DND-41 (cell line): ENCODE data around the gene CABLES2.
A peak's percentile ranks its signal among the peaks of the same experiment; 100 is the strongest.

ENCODE experiments used
- ATAC-seq: fragments of 200-7000 bp; cut with Tn5 transposase; 3 replicates; pipeline ENCODE4 v1.9.1; 2021; ENCODE audit warnings: low read depth; ENCODE audit not compliant: insufficient read depth
- DNase-seq: peaks from one replicate; pipeline ENCODE4 v3.0.0-alpha.2; 2020
- H2AFZ ChIP-seq: 2 replicates; pipeline ENCODE4 v1.6.0; 2012; ENCODE audit warnings: low read depth, low read length
- H3K27ac ChIP-seq: 2 replicates; pipeline ENCODE4 v1.5.1; 2012; ENCODE audit warnings: low read length, inconsistent platforms
- H3K27me3 ChIP-seq: fragments of 200-600 bp; sonication (generic); 2 replicates; pipeline ENCODE4 v1.6.0; 2012; ENCODE audit warnings: low read length, mild to moderate bottlenecking, inconsistent platforms; ENCODE audit not compliant: insufficient read depth, poor library complexity
- H3K36me3 ChIP-seq: 2 replicates; pipeline ENCODE4 v1.5.1; 2012; ENCODE audit warnings: low read length, inconsistent platforms; ENCODE audit not compliant: insufficient read depth
- H3K4me1 ChIP-seq: 2 replicates; pipeline ENCODE4 v1.5.1; 2012; ENCODE audit warnings: mild to moderate bottlenecking, low read length; ENCODE audit not compliant: insufficient read depth
- H3K4me2 ChIP-seq: 2 replicates; pipeline ENCODE4 v1.6.0; 2012; ENCODE audit warnings: mild to moderate bottlenecking, moderate library complexity, low read length, inconsistent platforms; ENCODE audit not compliant: insufficient read depth
- H3K4me3 ChIP-seq, 2 experiments: fragments of 200-600 bp in 1 of 2; shearing (Covaris generic) in 1 of 2; 2 replicates each; pipeline ENCODE4 v1.5.1; 2012 to 2016; ENCODE audit warnings: inconsistent platforms in 2 of 2, low read length in 2 of 2, mild to moderate bottlenecking in 2 of 2, low read depth in 1 of 2, moderate library complexity in 1 of 2
- H3K79me2 ChIP-seq: 2 replicates; pipeline ENCODE4 v1.6.0; 2012; ENCODE audit warnings: low read length, inconsistent platforms; ENCODE audit not compliant: insufficient read depth
- H3K9ac ChIP-seq: 2 replicates; pipeline ENCODE4 v1.6.0; 2012; ENCODE audit warnings: low read depth, mild to moderate bottlenecking, inconsistent platforms, low read length, moderate library complexity
- H3K9me3 ChIP-seq: 2 replicates; pipeline ENCODE4 v1.5.1; 2012; ENCODE audit warnings: low read length, moderate library complexity, mild to moderate bottlenecking, inconsistent platforms; ENCODE audit not compliant: insufficient read depth, severe bottlenecking
- H4K20me1 ChIP-seq: 2 replicates; pipeline ENCODE4 v1.6.0; 2012; ENCODE audit warnings: low read length; ENCODE audit not compliant: insufficient read depth
- EZH2 ChIP-seq: IDR thresholded peaks from 3 replicates; pipeline ENCODE4 v1.6.1; 2012; ENCODE audit warnings: borderline replicate concordance, low read depth, mild to moderate bottlenecking, moderate library complexity, low read length, inconsistent platforms; ENCODE audit not compliant: severe bottlenecking
- TF ChIP-seq, protein P1 (sequence below): IDR thresholded peaks from 2 replicates; pipeline ENCODE4 v1.5.1; 2012; ENCODE audit warnings: borderline replicate concordance, low read length, moderate library complexity, mild to moderate bottlenecking; ENCODE audit not compliant: poor library complexity, severe bottlenecking; ENCODE audit errors: extremely low read depth

CABLES2 gene, protein sequence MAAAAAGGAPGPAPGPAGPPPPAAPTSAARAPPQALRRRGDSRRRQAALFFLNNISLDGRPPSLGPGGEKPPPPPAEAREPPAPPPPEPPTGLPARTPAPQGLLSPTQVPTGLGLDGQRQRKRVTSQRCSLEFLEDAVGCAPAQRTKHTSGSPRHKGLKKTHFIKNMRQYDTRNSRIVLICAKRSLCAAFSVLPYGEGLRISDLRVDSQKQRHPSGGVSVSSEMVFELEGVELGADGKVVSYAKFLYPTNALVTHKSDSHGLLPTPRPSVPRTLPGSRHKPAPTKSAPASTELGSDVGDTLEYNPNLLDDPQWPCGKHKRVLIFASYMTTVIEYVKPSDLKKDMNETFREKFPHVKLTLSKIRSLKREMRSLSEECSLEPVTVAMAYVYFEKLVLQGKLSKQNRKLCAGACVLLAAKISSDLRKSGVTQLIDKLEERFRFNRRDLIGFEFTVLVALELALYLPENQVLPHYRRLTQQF

DNA sequence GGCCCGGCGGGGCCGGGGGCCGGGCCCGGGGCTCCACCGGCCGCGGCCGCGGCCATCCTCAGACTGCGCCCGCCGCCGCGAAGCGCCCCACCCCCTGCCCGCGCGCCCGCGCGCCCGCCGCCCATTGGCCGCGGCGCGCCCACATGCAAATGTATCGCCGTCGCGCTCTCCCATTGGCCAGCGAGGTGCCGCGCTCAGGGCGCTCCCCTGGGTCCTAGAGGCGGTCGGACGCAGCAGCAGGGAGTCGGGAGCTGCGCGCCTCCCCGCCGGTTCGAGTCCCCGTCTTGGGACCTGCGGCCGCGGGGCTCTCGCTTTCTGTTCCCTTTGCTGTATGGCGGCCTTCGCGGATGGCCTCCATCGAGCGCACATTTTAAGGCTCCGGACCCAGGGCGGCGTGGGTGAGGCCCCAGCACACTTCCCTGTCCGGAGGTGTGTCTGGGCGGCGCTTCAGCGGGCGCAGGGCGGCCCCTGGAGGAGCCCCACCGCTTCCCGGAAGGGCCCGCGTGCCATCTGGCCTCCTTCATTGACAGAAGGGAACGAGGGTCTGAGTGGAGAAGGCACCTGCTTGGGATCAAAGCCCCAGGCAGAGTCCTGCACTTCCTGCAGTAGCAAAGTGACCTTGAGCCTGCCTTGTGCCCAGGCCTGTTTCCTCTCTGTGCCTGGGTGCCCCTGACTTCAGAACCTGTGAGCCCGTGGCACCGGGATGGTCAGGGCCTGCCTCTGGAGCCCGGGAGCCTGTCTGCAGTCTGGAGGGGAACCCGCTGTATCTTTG, at the start of gene CABLES2:
Gene CABLES2 (minus strand): TSS at position 65 of the 772 bp plus-strand sequence. CDS start 9 bp downstream, at position 56.
- peaks cover 38% of the 10 kb centered on the region for H3K79me2 ChIP-seq
- peak within 1 kb of the TSS; percentile 83 for H3K27ac ChIP-seq
- peaks cover 49% of the 10 kb centered on the region for H4K20me1 ChIP-seq
- H2AFZ ChIP-seq, result peak within 1 kb of the TSS; percentile 94
- H3K36me3 ChIP-seq, result peaks cover 30% of the 10 kb centered on the region
- no peak for TF ChIP-seq EZH2
- TF ChIP-seq, protein P1, sequence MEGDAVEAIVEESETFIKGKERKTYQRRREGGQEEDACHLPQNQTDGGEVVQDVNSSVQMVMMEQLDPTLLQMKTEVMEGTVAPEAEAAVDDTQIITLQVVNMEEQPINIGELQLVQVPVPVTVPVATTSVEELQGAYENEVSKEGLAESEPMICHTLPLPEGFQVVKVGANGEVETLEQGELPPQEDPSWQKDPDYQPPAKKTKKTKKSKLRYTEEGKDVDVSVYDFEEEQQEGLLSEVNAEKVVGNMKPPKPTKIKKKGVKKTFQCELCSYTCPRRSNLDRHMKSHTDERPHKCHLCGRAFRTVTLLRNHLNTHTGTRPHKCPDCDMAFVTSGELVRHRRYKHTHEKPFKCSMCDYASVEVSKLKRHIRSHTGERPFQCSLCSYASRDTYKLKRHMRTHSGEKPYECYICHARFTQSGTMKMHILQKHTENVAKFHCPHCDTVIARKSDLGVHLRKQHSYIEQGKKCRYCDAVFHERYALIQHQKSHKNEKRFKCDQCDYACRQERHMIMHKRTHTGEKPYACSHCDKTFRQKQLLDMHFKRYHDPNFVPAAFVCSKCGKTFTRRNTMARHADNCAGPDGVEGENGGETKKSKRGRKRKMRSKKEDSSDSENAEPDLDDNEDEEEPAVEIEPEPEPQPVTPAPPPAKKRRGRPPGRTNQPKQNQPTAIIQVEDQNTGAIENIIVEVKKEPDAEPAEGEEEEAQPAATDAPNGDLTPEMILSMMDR, result peak; percentile 31
- ATAC-seq (peak; percentile 93), DNase-seq (peak; percentile 95)
- peaks cover 46% of the 10 kb centered on the region for H3K4me1 ChIP-seq
- H3K27me3 ChIP-seq, result no peaks in the 10 kb centered on the region
- H3K9me3 ChIP-seq, result no peaks in the 10 kb centered on the region
- H3K4me3 ChIP-seq, result peak within 1 kb of the TSS; percentile 89 to 96
- H3K4me2 ChIP-seq, result peak within 1 kb of the TSS; percentile 95
- H3K9ac ChIP-seq, result peak within 1 kb of the TSS; percentile 98

DNA sequence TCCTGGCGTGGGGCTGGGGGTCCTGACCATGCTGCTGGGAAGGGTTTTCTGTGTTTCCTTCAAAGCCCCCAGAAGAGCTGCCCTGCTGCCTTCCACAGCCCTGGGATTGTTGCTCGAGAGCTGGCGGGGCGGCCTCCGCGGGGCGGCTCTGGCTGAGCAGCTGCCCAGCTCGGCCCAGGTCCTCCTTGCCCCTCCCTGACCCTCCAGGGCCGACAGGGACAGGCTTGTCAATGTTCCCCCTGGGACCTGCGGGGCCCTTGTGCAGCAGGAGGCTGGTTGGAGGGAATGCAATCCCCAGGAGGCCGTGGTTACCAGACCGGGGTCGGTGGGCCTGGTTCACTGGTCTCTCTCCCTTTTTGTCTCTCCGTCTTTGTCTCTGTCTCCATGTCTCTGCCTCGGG, 48.8 kb upstream of the CABLES2 start:
- H3K79me2 ChIP-seq, result no peaks in the 10 kb centered on the region
- H3K4me2 ChIP-seq, result no peak overlapping the region
- no peak overlapping the region for H2AFZ ChIP-seq
- H3K4me1 ChIP-seq, result no peaks in the 10 kb centered on the region
- H3K9ac ChIP-seq, result no peak overlapping the region
- H4K20me1 ChIP-seq, result peaks cover 15% of the 10 kb centered on the region; the same call in 1 of the 2 replicates
- ATAC-seq (no peak), DNase-seq (no peak)
- TF ChIP-seq EZH2, result no peak
- TF ChIP-seq, protein P1, result no peak
- H3K27ac ChIP-seq, result no peak overlapping the region
- no peaks in the 10 kb centered on the region for H3K9me3 ChIP-seq
- H3K27me3 ChIP-seq, result peaks cover 6% of the 10 kb centered on the region
- no peak overlapping the region for H3K4me3 ChIP-seq
- no peaks in the 10 kb centered on the region for H3K36me3 ChIP-seq

DNA sequence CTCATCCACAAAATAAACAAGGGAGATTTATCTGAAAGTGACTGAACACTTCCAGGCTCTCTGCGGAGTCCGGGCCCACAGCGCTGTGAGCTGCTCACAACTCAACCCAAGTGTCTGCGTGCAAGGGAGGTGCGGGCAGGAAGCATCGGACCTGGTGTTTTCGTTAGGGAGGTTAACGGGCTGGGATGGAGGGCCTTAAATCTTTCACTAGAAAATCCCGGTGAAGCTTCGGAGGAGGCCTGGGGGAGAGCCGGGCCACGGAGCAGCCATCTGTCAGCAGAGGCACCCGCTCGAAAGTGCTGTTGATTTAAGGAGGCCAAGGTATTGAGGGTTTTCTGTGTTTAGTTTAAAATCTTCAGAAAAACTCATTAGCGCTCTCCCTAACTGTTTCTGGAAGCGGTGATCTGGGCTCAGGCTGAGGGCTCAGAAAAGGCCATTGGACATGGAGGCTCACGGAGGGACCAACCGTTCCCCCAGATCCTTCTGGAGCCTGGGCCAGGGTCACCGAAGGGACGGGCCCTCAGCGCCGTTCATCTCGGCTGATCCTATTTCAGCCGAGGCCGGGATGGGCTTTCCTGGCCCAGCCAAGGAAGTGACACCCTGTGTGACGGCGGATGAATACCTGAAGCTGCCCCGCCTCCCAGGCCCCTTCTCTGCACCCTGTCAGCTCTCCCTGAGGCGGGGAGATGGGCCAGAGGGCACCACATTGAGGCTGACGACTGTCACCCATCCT, 48.0 kb upstream of the CABLES2 start:
- DNase-seq (no peak), ATAC-seq (no peak)
- H3K9ac ChIP-seq, result no peak overlapping the region
- H4K20me1 ChIP-seq, result peaks cover 12% of the 10 kb centered on the region; the same call in 1 of the 2 replicates
- H3K4me2 ChIP-seq, result no peak overlapping the region
- no peak overlapping the region for H3K27ac ChIP-seq
- no peak overlapping the region for H2AFZ ChIP-seq
- no peaks in the 10 kb centered on the region for H3K36me3 ChIP-seq
- TF ChIP-seq EZH2, result no peak
- TF ChIP-seq, protein P1, result no peak
- H3K9me3 ChIP-seq, result no peaks in the 10 kb centered on the region
- peaks cover 6% of the 10 kb centered on the region for H3K27me3 ChIP-seq
- no peaks in the 10 kb centered on the region for H3K79me2 ChIP-seq
- H3K4me1 ChIP-seq, result no peaks in the 10 kb centered on the region
- no peak overlapping the region for H3K4me3 ChIP-seq
